Fibroblast of pulmonary artery (primary cell): ENCODE measurements around the gene SPACA5B.
"Not testable (repeated sequence)": the region's sequence is repeated elsewhere in the genome, so short reads cannot be mapped to it uniquely, and the experiment has no call there.

Experiments
- DNase-seq: peaks from one replicate; pipeline ENCODE4 v3.0.0-alpha.2; 2010; ENCODE audit warnings: low read depth
- H3K4me3 ChIP-seq: replicated peaks from 2 replicates; pipeline ENCODE4 v1.5.1; 2011; ENCODE audit warnings: low read depth, mild to moderate bottlenecking, control low read depth, low read length, moderate library complexity
- CTCF ChIP-seq: IDR thresholded peaks from 2 replicates; pipeline ENCODE4 v1.5.1; 2011; ENCODE audit warnings: mild to moderate bottlenecking, control low read depth, low read length, inconsistent platforms; ENCODE audit errors: missing control alignments

SPACA5B gene

GRCh38 chrX:48179691-48180090, 49.3 kb downstream of the SPACA5B start:
- no peak for TF ChIP-seq CTCF
- no peak for DNase-seq
- H3K4me3 ChIP-seq = no peak overlapping the region

GRCh38 chrX:48180811-48181210, 50.4 kb downstream of the SPACA5B start:
- no peak overlapping the region for H3K4me3 ChIP-seq
- DNase-seq = no peak
- no peak for TF ChIP-seq CTCF

GRCh38 chrX:48181882-48182281, 51.5 kb downstream of the SPACA5B start:
- not testable (repeated sequence) for H3K4me3 ChIP-seq, DNase-seq
